ENCODE data around the gene ARHGEF28.

ARHGEF28 gene

GRCh38 chr5:73709536-73710129, 83.6 kb downstream of the ARHGEF28 start:
- no peak overlapping the region for H3K27ac ChIP-seq (replicated peaks)
- no peak for DNase-seq (ENCODE audit: low read depth in 1 of 2, low spot score in 1 of 2)
- H3K27me3 ChIP-seq (ENCODE audit: insufficient read depth, poor library complexity, severe bottlenecking), result no peaks in the 10 kb centered on the region
- TF ChIP-seq REST (IDR thresholded peaks at IDR 0.05; ENCODE audit: insufficient replicate concordance, low read depth) (no peak), SPI1 (IDR thresholded peaks at IDR 0.05; ENCODE audit: borderline replicate concordance, low read depth) (no peak), GABPA (IDR thresholded peaks at IDR 0.05; ENCODE audit: low read depth) (no peak), CTCF (IDR thresholded peaks at IDR 0.05; ENCODE audit: insufficient read depth, low read length) (no peak), POLR2AphosphoS5 (IDR thresholded peaks at IDR 0.05; ENCODE audit: low read depth) (no peak)
- no peak overlapping the region for H3K4me3 ChIP-seq (replicated peaks; ENCODE audit: insufficient read depth, low read length)

- H3K27ac ChIP-seq (replicated peaks), result no peak overlapping the region
- DNase-seq (ENCODE audit: low read depth in 1 of 2, low spot score in 1 of 2), result no peak
- no peak overlapping the region for H3K4me3 ChIP-seq (replicated peaks; ENCODE audit: insufficient read depth, low read length)
- H3K27me3 ChIP-seq (ENCODE audit: insufficient read depth, poor library complexity, severe bottlenecking), result no peaks in the 10 kb centered on the region
- TF ChIP-seq POLR2AphosphoS5 (IDR thresholded peaks at IDR 0.05; ENCODE audit: low read depth) (no peak), SPI1 (IDR thresholded peaks at IDR 0.05; ENCODE audit: borderline replicate concordance, low read depth) (no peak), CTCF (IDR thresholded peaks at IDR 0.05; ENCODE audit: insufficient read depth, low read length) (no peak), REST (IDR thresholded peaks at IDR 0.05; ENCODE audit: insufficient replicate concordance, low read depth) (no peak), GABPA (IDR thresholded peaks at IDR 0.05; ENCODE audit: low read depth) (no peak)
Observed at GRCh38 chr5:73716284-73716808, 90.3 kb downstream of the ARHGEF28 start.

- no peak for DNase-seq (ENCODE audit: low read depth in 1 of 2, low spot score in 1 of 2)
- no peak for TF ChIP-seq GABPA (IDR thresholded peaks at IDR 0.05; ENCODE audit: low read depth)
- TF ChIP-seq REST (IDR thresholded peaks at IDR 0.05; ENCODE audit: insufficient replicate concordance, low read depth), result no peak
- TF ChIP-seq POLR2AphosphoS5 (IDR thresholded peaks at IDR 0.05; ENCODE audit: low read depth), result no peak
- no peak for TF ChIP-seq CTCF (IDR thresholded peaks at IDR 0.05; ENCODE audit: insufficient read depth, low read length)
- no peak for TF ChIP-seq SPI1 (IDR thresholded peaks at IDR 0.05; ENCODE audit: borderline replicate concordance, low read depth)
Observed at GRCh38 chr5:73718762-73719161, 92.8 kb downstream of the ARHGEF28 start.

More at GRCh38 chr5:73718762-73719161, 92.8 kb downstream of the ARHGEF28 start:
- no peak overlapping the region for H3K27ac ChIP-seq (replicated peaks)
- H3K4me3 ChIP-seq (replicated peaks; ENCODE audit: insufficient read depth, low read length), result no peak overlapping the region
- no peaks in the 10 kb centered on the region for H3K27me3 ChIP-seq (ENCODE audit: insufficient read depth, poor library complexity, severe bottlenecking)

Measured in HL-60 (cell line).